Endothelial cell of hepatic sinusoid (primary cell): Measurements from ENCODE around the gene IL20.

Experiments used
- in situ Hi-C: cut with HindIII; loops from 2 replicates; pipeline ENCODE4 v1.10.0; 2017; ENCODE audit warnings: low sequenced_read_pairs

Gene IL20

GRCh38 chr1:206864939-206865671 is at the start of gene IL20:
Gene IL20 (plus strand): TSS chr1:206865623. CDS start chr1:206865853, 230 bp downstream.
- in situ Hi-C loops = no loop called here

GRCh38 chr1:206816390-206817287 is 48.8 kb upstream of the IL20 start:
- in situ Hi-C loops = no loop called here

- in situ Hi-C loops = no loop called here
These were observed 43.9 kb upstream of the IL20 start for GRCh38 chr1:206821493-206821892.

GRCh38 chr1:206823727-206824126 is 41.7 kb upstream of the IL20 start:
- in situ Hi-C loops = no loop called here

- in situ Hi-C loops = no loop called here
These were observed 41.1 kb upstream of the IL20 start for GRCh38 chr1:206824331-206824730.

GRCh38 chr1:206826394-206826793 is 39.0 kb upstream of the IL20 start:
- in situ Hi-C loops = no loop called here

GRCh38 chr1:206828061-206828460 is 37.4 kb upstream of the IL20 start:
- in situ Hi-C loops = no loop called here

GRCh38 chr1:206828765-206829164 is 36.7 kb upstream of the IL20 start:
- in situ Hi-C loops = no loop called here

- in situ Hi-C loops = no loop called here
These were observed 36.1 kb upstream of the IL20 start for GRCh38 chr1:206829282-206829681.

GRCh38 chr1:206829875-206830274 is 35.5 kb upstream of the IL20 start:
- in situ Hi-C loops = no loop called here

- in situ Hi-C loops = no loop called here
These were observed 33.8 kb upstream of the IL20 start for GRCh38 chr1:206831650-206832049.

GRCh38 chr1:206832352-206832880 is 33.0 kb upstream of the IL20 start:
- in situ Hi-C loops = no loop called here

GRCh38 chr1:206833106-206833680 is 32.2 kb upstream of the IL20 start:
- in situ Hi-C loops = no loop called here

- in situ Hi-C loops = no loop called here
These were observed 31.6 kb upstream of the IL20 start for GRCh38 chr1:206833801-206834200.

GRCh38 chr1:206834217-206834616 is 31.2 kb upstream of the IL20 start:
- in situ Hi-C loops = no loop called here

GRCh38 chr1:206834711-206835110 is 30.7 kb upstream of the IL20 start:
- in situ Hi-C loops = no loop called here

- in situ Hi-C loops = no loop called here
These were observed 30.2 kb upstream of the IL20 start for GRCh38 chr1:206835186-206835585.

GRCh38 chr1:206836111-206836510 is 29.3 kb upstream of the IL20 start:
- in situ Hi-C loops = no loop called here

GRCh38 chr1:206839006-206839560 is 26.3 kb upstream of the IL20 start:
- in situ Hi-C loops = no loop called here

- in situ Hi-C loops = no loop called here
These were observed 25.6 kb upstream of the IL20 start for GRCh38 chr1:206839857-206840256.
